ENCODE results near the gene DICER1.

DNA sequence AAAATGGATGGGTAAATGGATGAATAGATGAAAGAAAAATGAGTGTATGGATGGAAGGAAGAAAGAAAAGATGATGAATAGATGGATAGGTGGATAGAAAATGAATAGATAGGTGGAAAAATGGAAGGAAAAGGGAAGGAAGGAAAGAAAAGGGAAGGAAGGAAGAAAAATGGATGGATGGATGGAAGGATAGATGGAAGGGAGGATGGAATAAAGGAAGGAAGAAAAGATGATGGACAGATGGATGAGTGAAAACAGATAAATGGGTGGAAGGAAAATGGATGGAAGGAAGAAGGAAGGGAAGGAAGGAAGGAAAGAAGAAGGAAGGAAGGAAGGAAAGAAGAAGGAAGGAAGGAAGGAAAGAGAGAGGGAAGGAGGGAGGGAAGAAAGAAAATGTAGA lies 107.4 kb downstream of the DICER1 start:
- TF ChIP-seq, protein P1, sequence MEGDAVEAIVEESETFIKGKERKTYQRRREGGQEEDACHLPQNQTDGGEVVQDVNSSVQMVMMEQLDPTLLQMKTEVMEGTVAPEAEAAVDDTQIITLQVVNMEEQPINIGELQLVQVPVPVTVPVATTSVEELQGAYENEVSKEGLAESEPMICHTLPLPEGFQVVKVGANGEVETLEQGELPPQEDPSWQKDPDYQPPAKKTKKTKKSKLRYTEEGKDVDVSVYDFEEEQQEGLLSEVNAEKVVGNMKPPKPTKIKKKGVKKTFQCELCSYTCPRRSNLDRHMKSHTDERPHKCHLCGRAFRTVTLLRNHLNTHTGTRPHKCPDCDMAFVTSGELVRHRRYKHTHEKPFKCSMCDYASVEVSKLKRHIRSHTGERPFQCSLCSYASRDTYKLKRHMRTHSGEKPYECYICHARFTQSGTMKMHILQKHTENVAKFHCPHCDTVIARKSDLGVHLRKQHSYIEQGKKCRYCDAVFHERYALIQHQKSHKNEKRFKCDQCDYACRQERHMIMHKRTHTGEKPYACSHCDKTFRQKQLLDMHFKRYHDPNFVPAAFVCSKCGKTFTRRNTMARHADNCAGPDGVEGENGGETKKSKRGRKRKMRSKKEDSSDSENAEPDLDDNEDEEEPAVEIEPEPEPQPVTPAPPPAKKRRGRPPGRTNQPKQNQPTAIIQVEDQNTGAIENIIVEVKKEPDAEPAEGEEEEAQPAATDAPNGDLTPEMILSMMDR (IDR thresholded peaks at IDR 0.05; ENCODE audit: insufficient read depth, low read depth, low read length), result no peak
- TF ChIP-seq EZH2 (IDR thresholded peaks at IDR 0.05; ENCODE audit: insufficient read depth, low read length), result no peak

All from astrocyte (in vitro differentiated cells and primary cell).